Measurements from ENCODE around the gene CDH13.

- TF ChIP-seq, protein P1, sequence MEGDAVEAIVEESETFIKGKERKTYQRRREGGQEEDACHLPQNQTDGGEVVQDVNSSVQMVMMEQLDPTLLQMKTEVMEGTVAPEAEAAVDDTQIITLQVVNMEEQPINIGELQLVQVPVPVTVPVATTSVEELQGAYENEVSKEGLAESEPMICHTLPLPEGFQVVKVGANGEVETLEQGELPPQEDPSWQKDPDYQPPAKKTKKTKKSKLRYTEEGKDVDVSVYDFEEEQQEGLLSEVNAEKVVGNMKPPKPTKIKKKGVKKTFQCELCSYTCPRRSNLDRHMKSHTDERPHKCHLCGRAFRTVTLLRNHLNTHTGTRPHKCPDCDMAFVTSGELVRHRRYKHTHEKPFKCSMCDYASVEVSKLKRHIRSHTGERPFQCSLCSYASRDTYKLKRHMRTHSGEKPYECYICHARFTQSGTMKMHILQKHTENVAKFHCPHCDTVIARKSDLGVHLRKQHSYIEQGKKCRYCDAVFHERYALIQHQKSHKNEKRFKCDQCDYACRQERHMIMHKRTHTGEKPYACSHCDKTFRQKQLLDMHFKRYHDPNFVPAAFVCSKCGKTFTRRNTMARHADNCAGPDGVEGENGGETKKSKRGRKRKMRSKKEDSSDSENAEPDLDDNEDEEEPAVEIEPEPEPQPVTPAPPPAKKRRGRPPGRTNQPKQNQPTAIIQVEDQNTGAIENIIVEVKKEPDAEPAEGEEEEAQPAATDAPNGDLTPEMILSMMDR (IDR thresholded peaks at IDR 0.05; ENCODE audit: borderline replicate concordance, extremely low read depth, low read length, poor library complexity, severe bottlenecking) = no peak
- no peak for TF ChIP-seq EZH2 (IDR thresholded peaks at IDR 0.05; ENCODE audit: borderline replicate concordance, low read depth, low read length, severe bottlenecking)
Measured at GRCh38 chr16:82882982-82883835, 256.4 kb downstream of the CDH13 start.
